Osteocyte (in vitro differentiated cells): ENCODE measurements around the gene PANX1. TPM values are rescaled to one million over a fixed set of nuclear protein-coding genes. Genes with fewer than 3 reads are reported as not detected.

Experiments used
- DNase-seq: peaks from one replicate; pipeline ENCODE4 v3.0.0; 2021; ENCODE audit warnings: mixed read lengths; ENCODE audit not compliant: unreplicated experiment; ENCODE audit errors: extremely low spot score
- H3K27ac Mint-ChIP-seq: one replicate; pipeline ENCODE4 v1.8.0; 2021; ENCODE audit warnings: mild to moderate bottlenecking, mixed read lengths; ENCODE audit not compliant: unreplicated experiment
- H3K27me3 Mint-ChIP-seq: one replicate; pipeline ENCODE4 v1.8.0; 2021; ENCODE audit warnings: mixed read lengths; ENCODE audit not compliant: unreplicated experiment
- H3K36me3 Mint-ChIP-seq: one replicate; pipeline ENCODE4 v1.8.0; 2021; ENCODE audit warnings: mixed read lengths; ENCODE audit not compliant: unreplicated experiment
- H3K4me1 Mint-ChIP-seq: one replicate; pipeline ENCODE4 v1.8.0; 2021; ENCODE audit warnings: mixed read lengths; ENCODE audit not compliant: unreplicated experiment
- H3K4me3 Mint-ChIP-seq: one replicate; pipeline ENCODE4 v1.8.0; 2021; ENCODE audit warnings: mild to moderate bottlenecking, moderate library complexity, mixed read lengths; ENCODE audit not compliant: unreplicated experiment
- H3K9me3 Mint-ChIP-seq: one replicate; pipeline ENCODE4 v1.8.0; 2021; ENCODE audit warnings: mixed read lengths; ENCODE audit not compliant: unreplicated experiment
- CTCF ChIP-seq: fragments of 200-600 bp; sonication (generic); IDR thresholded peaks from 2 replicates; pipeline ENCODE4 v1.5.0; 2021; ENCODE audit warnings: antibody characterized with exemption, mild to moderate bottlenecking, moderate library complexity
- total RNA-seq: library from RNA; stranded (reverse); gene quantifications from 2 replicates; pipeline ENCODE4 v1.2.1, GENCODE V29; 2021

Gene PANX1
- total RNA-seq, 1 donor from 2014 or later: 24.9 TPM

GRCh38 chr11:94201004-94201465 lies 72.4 kb downstream of the PANX1 start:
- DNase-seq: no peak
- H3K36me3 Mint-ChIP-seq: no peaks in the 10 kb centered on the region
- H3K4me1 Mint-ChIP-seq: peaks cover 6% of the 10 kb centered on the region
- H3K9me3 Mint-ChIP-seq: no peaks in the 10 kb centered on the region
- peaks cover 9% of the 10 kb centered on the region for H3K27me3 Mint-ChIP-seq
- TF ChIP-seq CTCF: no peak
- H3K27ac Mint-ChIP-seq: no peak overlapping the region
- H3K4me3 Mint-ChIP-seq: no peak overlapping the region

GRCh38 chr11:94203070-94203469 lies 74.4 kb downstream of the PANX1 start:
- Mint-ChIP-seq H3K36me3 (no peaks in the 10 kb centered on the region), H3K4me1 (peaks cover 6% of the 10 kb centered on the region), H3K27me3 (peaks cover 10% of the 10 kb centered on the region), H3K27ac (no peak overlapping the region), H3K4me3 (no peak overlapping the region), H3K9me3 (peaks cover 9% of the 10 kb centered on the region)
- no peak for DNase-seq
- TF ChIP-seq CTCF: no peak

GRCh38 chr11:94211261-94211830 lies 82.7 kb downstream of the PANX1 start:
- H3K27me3 Mint-ChIP-seq: peaks cover 7% of the 10 kb centered on the region
- H3K27ac Mint-ChIP-seq: no peak overlapping the region
- no peak for DNase-seq

GRCh38 chr11:94212898-94213297 lies 84.3 kb downstream of the PANX1 start:
- no peak for TF ChIP-seq CTCF
- Mint-ChIP-seq H3K4me1 (peaks cover 2% of the 10 kb centered on the region), H3K36me3 (no peaks in the 10 kb centered on the region), H3K4me3 (no peak overlapping the region), H3K27me3 (peaks cover 7% of the 10 kb centered on the region), H3K27ac (no peak overlapping the region), H3K9me3 (peaks cover 13% of the 10 kb centered on the region)
- no peak for DNase-seq

More at GRCh38 chr11:94211261-94211830, 82.7 kb downstream of the PANX1 start:
- H3K4me3 Mint-ChIP-seq: no peak overlapping the region
- TF ChIP-seq CTCF: no peak
- H3K36me3 Mint-ChIP-seq: no peaks in the 10 kb centered on the region
- peaks cover 16% of the 10 kb centered on the region for H3K9me3 Mint-ChIP-seq
- peaks cover 2% of the 10 kb centered on the region for H3K4me1 Mint-ChIP-seq

- Mint-ChIP-seq H3K27ac (no peak overlapping the region), H3K4me3 (no peak overlapping the region), H3K27me3 (peaks cover 2% of the 10 kb centered on the region), H3K9me3 (peaks cover 24% of the 10 kb centered on the region), H3K4me1 (peaks cover 2% of the 10 kb centered on the region), H3K36me3 (no peaks in the 10 kb centered on the region)
- DNase-seq: no peak
- TF ChIP-seq CTCF: no peak
Measured at GRCh38 chr11:94217705-94218104, 89.1 kb downstream of the PANX1 start.
